Adipocyte (in vitro differentiated cells): Measurements from ENCODE around the gene OLR1.
A peak's percentile ranks its signal among the peaks of the same experiment; 100 is the strongest.
"Not testable (repeated sequence)": the region's sequence is repeated elsewhere in the genome, so short reads cannot be mapped to it uniquely, and the experiment has no call there.

ENCODE experiments used
- DNase-seq: peaks from one replicate; pipeline ENCODE4 v3.0.0-alpha.2; 2015; ENCODE audit warnings: low read depth
- H3K27me3 ChIP-seq: replicated peaks from 2 replicates; pipeline ENCODE4 v1.7.0; 2013; ENCODE audit warnings: mild to moderate bottlenecking, low read length, moderate library complexity; ENCODE audit not compliant: control insufficient read depth, insufficient read depth
- H3K36me3 ChIP-seq: 2 replicates; pipeline ENCODE4 v1.7.0; 2013; ENCODE audit warnings: low read length, mild to moderate bottlenecking, moderate library complexity; ENCODE audit not compliant: control insufficient read depth, insufficient read depth, severe bottlenecking
- H3K4me1 ChIP-seq: 2 replicates; pipeline ENCODE4 v1.7.0; 2013; ENCODE audit warnings: mild to moderate bottlenecking, low read length, moderate library complexity; ENCODE audit not compliant: control insufficient read depth, insufficient read depth
- H3K4me3 ChIP-seq: 2 replicates; pipeline ENCODE4 v1.7.0; 2013; ENCODE audit warnings: mild to moderate bottlenecking, low read length, moderate library complexity
- H3K9ac ChIP-seq: 2 replicates; pipeline ENCODE4 v1.7.0; 2013; ENCODE audit warnings: mild to moderate bottlenecking, low read length, moderate library complexity
- H3K9me3 ChIP-seq: 2 replicates; pipeline ENCODE4 v1.7.0; 2013; ENCODE audit warnings: mild to moderate bottlenecking, low read length, moderate library complexity; ENCODE audit not compliant: control insufficient read depth

Gene OLR1

GRCh38 chr12:10171973-10172728 is at the start of gene OLR1:
Gene OLR1, minus strand, starts transcription at chr12:10172132. Its CDS starts 55 bp downstream, at chr12:10172077.
- no peaks in the 10 kb centered on the region for H3K9me3 ChIP-seq
- no peaks in the 10 kb centered on the region for H3K27me3 ChIP-seq
- peaks cover 8% of the 10 kb centered on the region for H3K4me1 ChIP-seq
- no peak within 1 kb of the TSS for H3K9ac ChIP-seq
- no peak within 1 kb of the TSS for H3K4me3 ChIP-seq
- H3K36me3 ChIP-seq: no peaks in the 10 kb centered on the region
- DNase-seq: no peak

- H3K36me3 ChIP-seq: peaks cover 53% of the 10 kb centered on the region
- peak; percentile 67 for DNase-seq
- no peak overlapping the region for H3K4me3 ChIP-seq
- H3K4me1 ChIP-seq: peaks cover 9% of the 10 kb centered on the region
- H3K27me3 ChIP-seq: no peaks in the 10 kb centered on the region
- H3K9me3 ChIP-seq: no peaks in the 10 kb centered on the region
- H3K9ac ChIP-seq: no peak overlapping the region
Observed at GRCh38 chr12:10220398-10221077, 48.6 kb upstream of the OLR1 start.

DNA sequence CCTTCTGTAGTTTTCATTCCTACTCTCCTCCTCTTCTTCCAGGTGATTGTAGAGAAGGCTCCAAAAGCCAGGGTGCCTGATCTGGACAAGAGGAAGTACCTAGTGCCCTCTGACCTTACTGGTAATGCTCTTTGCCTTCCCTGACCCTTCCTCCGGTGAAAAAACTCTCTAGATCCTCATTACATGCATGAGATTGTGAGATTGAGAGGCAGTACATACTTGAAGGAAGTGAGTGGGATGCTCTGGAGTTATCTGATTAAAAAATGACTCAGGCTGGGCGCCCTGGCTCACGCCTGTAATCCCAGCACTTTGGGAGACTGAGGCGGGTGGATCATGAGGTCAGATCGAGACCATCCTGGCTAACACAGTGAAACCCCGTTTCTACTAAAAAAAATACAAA is 46.1 kb upstream of the OLR1 start:
- Histone ChIP-seq H3K9me3 (no peaks in the 10 kb centered on the region), H3K27me3 (no peaks in the 10 kb centered on the region), H3K36me3 (peaks cover 39% of the 10 kb centered on the region), H3K4me3 (no peak overlapping the region), H3K4me1 (peaks cover 24% of the 10 kb centered on the region), H3K9ac (no peak overlapping the region)
- no peak for DNase-seq

- not testable (repeated sequence) for H3K27me3 ChIP-seq, H3K9me3 ChIP-seq, DNase-seq, H3K9ac ChIP-seq
- peak overlapping the region; percentile 99 for H3K4me3 ChIP-seq
- peaks cover 18% of the 10 kb centered on the region for H3K36me3 ChIP-seq
- H3K4me1 ChIP-seq: peaks cover 22% of the 10 kb centered on the region
Observed at GRCh38 chr12:10215946-10216345, 44.0 kb upstream of the OLR1 start.

DNA sequence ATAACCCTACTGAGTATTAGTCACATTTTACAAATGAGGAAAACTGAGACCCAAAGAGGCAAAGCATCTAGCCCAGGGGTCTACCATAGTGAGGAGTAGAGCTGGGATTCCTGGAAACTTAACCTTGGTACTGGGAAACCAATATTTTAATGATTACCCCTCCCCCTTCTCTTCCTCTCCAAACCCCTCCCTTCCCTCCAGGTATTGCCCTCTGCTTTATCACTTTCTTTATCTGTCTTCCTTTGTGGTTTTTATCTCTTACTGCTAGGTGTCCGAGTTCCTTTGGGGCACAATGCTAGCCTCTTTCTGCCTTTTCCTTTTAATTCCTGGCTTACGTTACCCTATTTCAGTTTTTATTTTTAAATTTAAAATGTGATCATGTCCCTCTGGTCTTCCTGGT is 43.5 kb upstream of the OLR1 start:
- Histone ChIP-seq H3K36me3 (peaks cover 14% of the 10 kb centered on the region), H3K4me3 (peak overlapping the region; percentile 99), H3K9me3 (no peaks in the 10 kb centered on the region), H3K27me3 (no peaks in the 10 kb centered on the region), H3K4me1 (peaks cover 17% of the 10 kb centered on the region), H3K9ac (peak overlapping the region; percentile 97)
- no peak for DNase-seq

DNA sequence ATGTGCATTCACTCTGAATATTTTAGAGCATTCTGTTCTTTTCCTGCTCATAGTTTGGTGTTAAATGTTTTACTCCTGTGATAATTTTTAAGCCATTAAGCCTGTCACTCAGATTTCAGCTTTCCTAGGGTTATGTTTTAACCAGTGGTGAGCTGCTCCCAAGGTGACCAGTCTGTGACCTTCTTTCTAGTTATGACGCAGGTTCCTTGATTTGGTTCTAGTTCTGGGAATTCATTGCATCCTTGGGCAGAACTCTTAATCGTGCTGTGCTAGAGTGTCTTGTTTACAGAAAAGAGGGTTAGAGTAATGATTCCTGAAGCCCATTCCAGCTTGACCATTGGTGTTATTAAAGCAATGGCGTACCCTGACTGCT is 42.9 kb upstream of the OLR1 start:
- no peaks in the 10 kb centered on the region for H3K27me3 ChIP-seq
- H3K4me3 ChIP-seq: peak overlapping the region; percentile 99
- peaks cover 16% of the 10 kb centered on the region for H3K4me1 ChIP-seq
- H3K9ac ChIP-seq: peak overlapping the region; percentile 97
- H3K36me3 ChIP-seq: peaks cover 11% of the 10 kb centered on the region
- DNase-seq: peak; percentile 26
- H3K9me3 ChIP-seq: no peaks in the 10 kb centered on the region

DNA sequence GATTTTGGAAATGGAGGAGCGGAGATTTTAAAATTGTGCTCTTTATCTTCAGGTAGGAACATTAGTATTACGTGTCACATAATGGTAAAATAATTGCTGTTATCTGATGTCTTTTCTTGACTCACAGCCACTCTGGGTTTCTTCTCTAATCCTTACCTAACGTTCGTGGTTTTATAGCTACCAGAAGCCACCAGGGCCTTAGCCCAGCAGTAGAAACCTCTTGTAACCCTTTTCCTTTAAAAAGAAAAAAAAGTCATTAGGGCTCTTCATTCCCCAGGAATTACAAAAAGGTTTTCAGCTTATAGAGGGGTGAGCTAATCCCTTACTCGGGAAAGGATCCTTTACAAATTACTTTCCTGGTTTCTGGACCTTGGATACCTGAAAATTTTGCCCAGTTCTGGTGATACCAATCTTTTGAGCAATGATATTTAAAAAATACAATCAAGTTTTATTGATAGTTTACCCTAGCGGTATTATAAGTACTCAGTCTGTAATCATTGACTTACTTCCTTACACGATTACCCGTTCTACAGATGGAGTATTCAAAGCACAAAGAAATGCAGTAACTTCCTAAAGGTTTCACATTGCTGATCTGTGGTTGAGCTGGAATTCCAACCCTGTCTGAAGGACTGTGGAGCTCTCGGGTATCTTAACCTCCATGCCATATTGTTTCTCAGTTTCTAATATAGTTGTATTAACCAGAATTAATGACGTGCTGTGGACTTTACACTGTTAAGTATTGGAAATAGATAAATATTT is 42.4 kb upstream of the OLR1 start:
- Histone ChIP-seq H3K27me3 (no peaks in the 10 kb centered on the region), H3K36me3 (peaks cover 7% of the 10 kb centered on the region), H3K9ac (peak overlapping the region; percentile 97), H3K4me1 (peaks cover 16% of the 10 kb centered on the region), H3K4me3 (peak overlapping the region; percentile 99), H3K9me3 (no peaks in the 10 kb centered on the region)
- peak; percentile 76 for DNase-seq

GRCh38 chr12:10213168-10214135 is 41.5 kb upstream of the OLR1 start:
- H3K9me3 ChIP-seq: no peaks in the 10 kb centered on the region
- peak; percentile 90 for DNase-seq
- peak overlapping the region; percentile 99 for H3K4me3 ChIP-seq
- H3K27me3 ChIP-seq: no peaks in the 10 kb centered on the region
- H3K36me3 ChIP-seq: peaks cover 3% of the 10 kb centered on the region
- H3K4me1 ChIP-seq: peaks cover 16% of the 10 kb centered on the region
- peak overlapping the region; percentile 97 for H3K9ac ChIP-seq

DNA sequence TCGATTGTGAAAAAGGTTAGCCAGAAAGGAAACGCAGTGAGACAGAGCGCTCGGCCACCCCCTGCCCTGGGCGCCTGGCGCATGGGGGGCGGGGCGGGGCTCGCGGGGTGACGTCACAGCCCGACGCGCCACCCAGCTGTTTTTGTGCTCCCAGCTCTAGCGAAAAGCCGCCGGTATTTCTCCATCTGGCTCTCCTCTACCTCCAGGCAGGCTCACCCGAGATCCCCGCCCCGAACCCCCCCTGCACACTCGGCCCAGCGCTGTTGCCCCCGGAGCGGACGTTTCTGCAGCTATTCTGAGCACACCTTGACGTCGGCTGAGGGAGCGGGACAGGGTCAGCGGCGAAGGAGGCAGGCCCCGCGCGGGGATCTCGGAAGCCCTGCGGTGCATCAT is 40.8 kb upstream of the OLR1 start, which contains the start of gene GABARAPL1:
GABARAPL1 (plus strand) TSS at position 139 of the 393 bp plus-strand sequence; CDS start at position 392, 253 bp downstream.
- peak; percentile 91 for DNase-seq
- H3K9me3 ChIP-seq: no peaks in the 10 kb centered on the region
- H3K4me3 ChIP-seq: peak within 1 kb of the TSS; percentile 99
- H3K36me3 ChIP-seq: no peaks in the 10 kb centered on the region
- H3K9ac ChIP-seq: peak within 1 kb of the TSS; percentile 97
- no peaks in the 10 kb centered on the region for H3K27me3 ChIP-seq
- peaks cover 16% of the 10 kb centered on the region for H3K4me1 ChIP-seq

DNA sequence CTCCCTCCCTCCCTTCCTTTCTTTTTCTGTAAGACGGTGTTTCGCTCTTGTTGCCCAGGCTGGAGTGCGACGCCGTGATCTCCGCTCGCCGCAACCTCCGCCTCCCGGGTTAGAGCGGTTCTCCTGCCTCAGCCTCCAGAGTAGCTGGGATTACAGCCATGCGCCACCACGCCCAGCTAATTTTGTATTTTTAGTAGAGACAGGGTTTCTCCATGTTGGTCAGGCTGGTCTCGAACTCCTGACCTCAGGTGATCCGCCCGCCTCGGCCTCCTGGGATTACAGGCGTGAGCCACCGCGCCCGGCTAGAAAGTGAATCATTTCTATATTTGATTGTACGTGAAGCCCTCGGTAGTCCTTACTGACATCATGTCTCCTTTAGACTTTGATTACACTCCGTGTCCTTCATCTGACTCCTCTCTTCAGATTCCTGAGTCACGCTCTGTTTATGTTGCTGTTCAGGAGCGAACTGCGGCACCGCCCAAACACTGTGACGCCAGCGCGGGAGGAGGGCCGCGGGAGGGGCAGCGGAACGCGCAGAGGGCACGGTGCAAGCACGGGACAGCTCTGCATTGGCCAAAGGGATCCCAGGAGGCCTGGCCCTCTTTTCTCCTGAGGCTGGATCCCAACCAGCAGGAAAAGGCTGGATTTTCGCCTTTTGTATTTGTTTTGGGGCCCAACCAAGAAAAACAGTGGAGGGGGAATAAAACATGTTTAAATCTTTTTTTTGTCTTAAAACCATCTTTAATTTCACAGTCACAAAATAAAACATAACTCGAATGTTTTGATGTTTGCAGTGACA is 40.2 kb upstream of the OLR1 start:
- H3K36me3 ChIP-seq: no peaks in the 10 kb centered on the region
- H3K9ac ChIP-seq: peak overlapping the region; percentile 97
- H3K4me1 ChIP-seq: peaks cover 16% of the 10 kb centered on the region
- no peaks in the 10 kb centered on the region for H3K9me3 ChIP-seq
- peak; percentile 99 for DNase-seq
- H3K27me3 ChIP-seq: no peaks in the 10 kb centered on the region
- H3K4me3 ChIP-seq: peak overlapping the region; percentile 99
